CD14-positive monocyte (primary cell): ENCODE measurements around the gene SMTN. TPM values are rescaled to one million over a fixed set of nuclear protein-coding genes. Genes with fewer than 3 reads are reported as not detected.

Source experiments
- DNase-seq, 3 donors: peaks; one replicate each; pipeline ENCODE4 v3.0.0-alpha.2; 2011 to 2022
- H2AFZ ChIP-seq: 2 replicates; pipeline ENCODE4 v1.6.0; 2012; ENCODE audit warnings: mild to moderate bottlenecking, low read depth, low read length, inconsistent platforms; ENCODE audit not compliant: insufficient read depth, poor library complexity, severe bottlenecking
- H3K27ac ChIP-seq, 2 donors: 1 replicate in 1 of 2; 2 replicates in 1 of 2; pipeline ENCODE4 v1.5.1; 2012 to 2013; ENCODE audit warnings: low read length in 2 of 2, control low read depth in 1 of 2, inconsistent platforms in 1 of 2, low read depth in 1 of 2, mild to moderate bottlenecking in 1 of 2
- H3K27me3 ChIP-seq, 2 donors: one replicate each; pipeline versions ENCODE4 v1.6.0 to v1.6.1; 2011 to 2013; ENCODE audit warnings: low read length in 2 of 2; ENCODE audit not compliant: control insufficient read depth in 2 of 2, insufficient read depth in 2 of 2
- H3K36me3 ChIP-seq, 2 donors: replicated peaks in 1 of 2; 1 replicate in 1 of 2; 2 replicates in 1 of 2; pipeline versions ENCODE4 v1.5.1 to v1.6.1; 2012 to 2013; ENCODE audit warnings: low read length in 2 of 2, control low read depth in 1 of 2, inconsistent platforms in 1 of 2, mild to moderate bottlenecking in 1 of 2; ENCODE audit not compliant: insufficient read depth in 2 of 2, control insufficient read depth in 1 of 2
- H3K4me1 ChIP-seq, 2 donors: 1 replicate in 1 of 2; 2 replicates in 1 of 2; pipeline versions ENCODE4 v1.5.1 to v1.6.1; 2012 to 2013; ENCODE audit warnings: low read length in 2 of 2, control low read depth in 1 of 2, inconsistent platforms in 1 of 2, mild to moderate bottlenecking in 1 of 2, moderate library complexity in 1 of 2; ENCODE audit not compliant: insufficient read depth in 2 of 2, control insufficient read depth in 1 of 2
- H3K4me2 ChIP-seq: replicated peaks from 2 replicates; pipeline ENCODE3; 2012; ENCODE audit warnings: low read length, moderate library complexity, mild to moderate bottlenecking; ENCODE audit not compliant: poor library complexity, severe bottlenecking; ENCODE audit errors: extremely low read depth
- H3K4me3 ChIP-seq, 3 experiments: fragments of 200-600 bp in 1 of 3; sonication (generic) in 1 of 3; replicated peaks in 1 of 3; 1 replicate in 2 of 3; 2 replicates in 1 of 3; pipeline ENCODE4 v1.5.1; 2011 to 2013; ENCODE audit warnings: low read length in 3 of 3, mild to moderate bottlenecking in 3 of 3, control low read depth in 2 of 3, low read depth in 2 of 3, inconsistent platforms in 1 of 3, moderate library complexity in 1 of 3
- H3K79me2 ChIP-seq: 2 replicates; pipeline ENCODE4 v1.6.0; 2012; ENCODE audit warnings: mild to moderate bottlenecking, control low read depth, inconsistent platforms, low read length, moderate library complexity; ENCODE audit not compliant: insufficient read depth
- H3K9ac ChIP-seq: 2 replicates; pipeline ENCODE4 v1.6.0; 2017; ENCODE audit warnings: low read length, mild to moderate bottlenecking; ENCODE audit not compliant: insufficient read depth, poor library complexity, severe bottlenecking
- H3K9me3 ChIP-seq, 2 donors: replicated peaks in 1 of 2; 1 replicate in 1 of 2; 2 replicates in 1 of 2; pipeline versions ENCODE4 v1.5.1 to v1.6.1; 2012 to 2013; ENCODE audit warnings: low read length in 2 of 2, control low read depth in 1 of 2; ENCODE audit not compliant: control insufficient read depth in 1 of 2, insufficient read depth in 1 of 2
- H4K20me1 ChIP-seq: 2 replicates; pipeline ENCODE4 v1.6.0; 2012; ENCODE audit warnings: mild to moderate bottlenecking, low read length, control low read depth, moderate library complexity; ENCODE audit not compliant: insufficient read depth
- H3K27ac Mint-ChIP-seq, 7 donors: one replicate each; pipeline ENCODE4 v1.8.0; 2020; ENCODE audit warnings: mild to moderate bottlenecking in 7 of 7, mixed read lengths in 7 of 7, moderate library complexity in 6 of 7, inconsistent platforms in 2 of 7
- H3K27me3 Mint-ChIP-seq, 3 donors: one replicate each; pipeline ENCODE4 v1.8.0; 2021 to 2022; ENCODE audit warnings: low read depth in 3 of 3, mild to moderate bottlenecking in 3 of 3, mixed read lengths in 3 of 3, moderate library complexity in 3 of 3, inconsistent platforms in 1 of 3
- H3K36me3 Mint-ChIP-seq, 2 donors: one replicate each; pipeline ENCODE4 v1.8.0; 2020; ENCODE audit warnings: mixed read lengths in 2 of 2, inconsistent platforms in 1 of 2, mild to moderate bottlenecking in 1 of 2
- H3K4me1 Mint-ChIP-seq: one replicate; pipeline ENCODE4 v1.8.0; 2020; ENCODE audit warnings: mild to moderate bottlenecking, mixed read lengths
- H3K4me3 Mint-ChIP-seq, 2 donors: one replicate each; pipeline ENCODE4 v1.8.0; 2020; ENCODE audit warnings: mild to moderate bottlenecking in 2 of 2, mixed read lengths in 2 of 2, moderate library complexity in 1 of 2
- H3K9me3 Mint-ChIP-seq, 7 donors: one replicate each; pipeline ENCODE4 v1.8.0; 2020 to 2022; ENCODE audit warnings: mixed read lengths in 7 of 7, mild to moderate bottlenecking in 6 of 7, moderate library complexity in 6 of 7, inconsistent platforms in 2 of 7
- CTCF ChIP-seq: fragments of 200-600 bp; IDR thresholded peaks from one replicate; pipeline ENCODE4 v1.8.0; 2022; ENCODE audit warnings: antibody characterized with exemption, mild to moderate bottlenecking
- WGBS: methylation state at CpG from one replicate; pipeline ENCODE4 v1.1.5; 2013; ENCODE audit warnings: missing lambda C conversion rate; ENCODE audit not compliant: insufficient coverage; 5-methylcytosine and 5-hydroxymethylcytosine counted together
- intact Hi-C, 2 donors: fragments of 100-400 bp; cut with micrococcal nuclease; formaldehyde crosslinking; loops; one replicate each; pipeline versions ENCODE4 v1.15.0 to v1.15.1; 2023
- polyA plus RNA-seq, 3 donors: library from polyadenylated mRNA; depleted of rRNA in 1 of 3; unstranded in 2 of 3; stranded (reverse) in 1 of 3; fragments of 300-500 nt in 2 of 3; fragments of >200 nt in 1 of 3; fragmentation: Illumina TruSeq in 2 of 3; gene quantifications; 1 replicate in 2 of 3; 2 replicates in 1 of 3; pipeline ENCODE4 v1.2.3, GENCODE V29; 2012 to 2021

Gene SMTN
- polyA plus RNA-seq, 3 donors = 0.87 to 13.3 (median 0.88) TPM

GRCh38 chr22:31055117-31055634 lies 25.9 kb upstream of the SMTN start:
- WGBS = no CpG with 5 or more reads among the region's 5 CpGs
- no peak overlapping the region for H2AFZ ChIP-seq
- peaks cover 4% of the 10 kb centered on the region for H3K4me1 Mint-ChIP-seq
- no peaks in the 10 kb centered on the region for H3K9me3 ChIP-seq
- no peaks in the 10 kb centered on the region for H3K36me3 ChIP-seq
- no peaks in the 10 kb centered on the region for H3K27me3 ChIP-seq
- peaks cover 0 to 2% (median 0%) of the 10 kb centered on the region in 7 donors for H3K9me3 Mint-ChIP-seq
- H3K4me1 ChIP-seq = no peaks in the 10 kb centered on the region
- no peaks in the 10 kb centered on the region for H4K20me1 ChIP-seq
- no peak overlapping the region for H3K27ac ChIP-seq
- H3K79me2 ChIP-seq = no peaks in the 10 kb centered on the region
- H3K4me3 Mint-ChIP-seq = no peak overlapping the region
- no peaks in the 10 kb centered on the region for H3K36me3 Mint-ChIP-seq
- peaks cover 0 to 9% (median 3%) of the 10 kb centered on the region in 3 donors for H3K27me3 Mint-ChIP-seq
- H3K27ac Mint-ChIP-seq = no peak overlapping the region
- TF ChIP-seq CTCF = no peak
- intact Hi-C loops = no loop called here
- H3K4me3 ChIP-seq = no peak overlapping the region
- no peak overlapping the region for H3K9ac ChIP-seq
- no peak overlapping the region for H3K4me2 ChIP-seq
- DNase-seq = no peak

GRCh38 chr22:31055635-31056159 lies 25.4 kb upstream of the SMTN start:
- H3K9ac ChIP-seq = no peak overlapping the region
- no peaks in the 10 kb centered on the region for H3K9me3 ChIP-seq
- H3K9me3 Mint-ChIP-seq = peaks cover 0 to 2% (median 0%) of the 10 kb centered on the region in 7 donors
- no peaks in the 10 kb centered on the region for H4K20me1 ChIP-seq
- intact Hi-C loops = no loop called here
- H3K27ac Mint-ChIP-seq = no peak overlapping the region
- no peak for TF ChIP-seq CTCF
- no peaks in the 10 kb centered on the region for H3K79me2 ChIP-seq
- no peaks in the 10 kb centered on the region for H3K27me3 ChIP-seq
- H3K27ac ChIP-seq = no peak overlapping the region
- H2AFZ ChIP-seq = no peak overlapping the region
- DNase-seq = no peak
- H3K4me1 Mint-ChIP-seq = peaks cover 4% of the 10 kb centered on the region
- H3K36me3 Mint-ChIP-seq = no peaks in the 10 kb centered on the region
- no peaks in the 10 kb centered on the region for H3K36me3 ChIP-seq
- peaks cover 0 to 9% (median 3%) of the 10 kb centered on the region in 3 donors for H3K27me3 Mint-ChIP-seq
- H3K4me2 ChIP-seq = no peak overlapping the region
- H3K4me3 ChIP-seq = no peak overlapping the region
- no peaks in the 10 kb centered on the region for H3K4me1 ChIP-seq
- no peak overlapping the region for H3K4me3 Mint-ChIP-seq
- WGBS = 69% methylated on average over 10 of the region's 13 CpGs
